Ishikawa (cell line): Measurements from ENCODE around the gene EML4.

ENCODE experiments used
- CEBPB ChIP-seq: IDR thresholded peaks from 2 replicates; pipeline ENCODE4 v1.6.1; 2012
- CREB1 ChIP-seq: IDR thresholded peaks from 2 replicates; pipeline ENCODE4 v1.6.1; 2012; ENCODE audit warnings: low read depth
- EGR1 ChIP-seq: IDR thresholded peaks from 2 replicates; pipeline ENCODE4 v1.6.1; 2012
- EP300 ChIP-seq: IDR thresholded peaks from 2 replicates; pipeline ENCODE4 v1.6.1; 2012; ENCODE audit warnings: borderline replicate concordance
- FOXM1 ChIP-seq: IDR thresholded peaks from 2 replicates; pipeline ENCODE4 v1.6.1; 2012; ENCODE audit warnings: low read depth, borderline replicate concordance
- NFIC ChIP-seq: IDR thresholded peaks from 2 replicates; pipeline ENCODE4 v1.6.1; 2012
- RAD21 ChIP-seq: IDR thresholded peaks from 2 replicates; pipeline ENCODE4 v1.6.1; 2012; ENCODE audit warnings: low read depth
- TAF1 ChIP-seq: IDR thresholded peaks from 2 replicates; pipeline ENCODE4 v1.6.1; 2012; ENCODE audit warnings: low read depth, mild to moderate bottlenecking
- TCF12 ChIP-seq: IDR thresholded peaks from 2 replicates; pipeline ENCODE4 v1.6.1; 2012; ENCODE audit warnings: low read depth
- TEAD4 ChIP-seq: IDR thresholded peaks from 2 replicates; pipeline ENCODE4 v1.6.1; 2012
- YY1 ChIP-seq: IDR thresholded peaks from 2 replicates; pipeline ENCODE4 v1.6.1; 2012; ENCODE audit warnings: low read depth
- ZBTB7A ChIP-seq: IDR thresholded peaks from 2 replicates; pipeline ENCODE4 v1.6.1; 2012; ENCODE audit warnings: low read depth
- TF ChIP-seq, protein P1 (sequence below): IDR thresholded peaks from 2 replicates; pipeline ENCODE4 v1.6.1; 2012
- TF ChIP-seq, protein P2 (sequence below): IDR thresholded peaks from 2 replicates; pipeline ENCODE4 v1.6.1; 2012; ENCODE audit warnings: low read depth, mild to moderate bottlenecking
- TF ChIP-seq, protein P3 (sequence below): IDR thresholded peaks from 2 replicates; pipeline ENCODE4 v1.6.1; 2012

EML4 gene

GRCh38 chr2:42199002-42199401 is 29.8 kb downstream of the EML4 start:
- TF ChIP-seq FOXM1, result no peak
- TF ChIP-seq, protein P1, sequence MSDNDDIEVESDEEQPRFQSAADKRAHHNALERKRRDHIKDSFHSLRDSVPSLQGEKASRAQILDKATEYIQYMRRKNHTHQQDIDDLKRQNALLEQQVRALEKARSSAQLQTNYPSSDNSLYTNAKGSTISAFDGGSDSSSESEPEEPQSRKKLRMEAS, result no peak

DNA sequence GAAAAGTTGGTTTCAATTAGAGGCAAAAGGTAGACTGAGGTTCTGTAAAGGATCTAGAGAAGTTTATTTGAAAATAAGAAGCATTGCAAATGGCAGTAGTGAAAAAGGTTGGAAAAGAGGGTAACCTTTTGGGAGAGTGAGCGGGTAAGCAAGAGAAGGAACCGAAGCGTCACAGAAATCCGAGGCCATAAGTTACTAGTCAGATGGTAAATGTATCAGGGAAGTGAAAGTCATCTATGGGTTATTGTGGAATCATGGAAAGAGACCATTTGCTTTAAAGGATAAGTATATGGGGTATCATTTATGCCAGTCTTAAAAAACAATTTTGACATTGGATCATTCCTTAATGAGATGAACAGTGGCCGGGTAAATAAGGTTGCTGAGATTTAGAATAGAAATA is 30.5 kb downstream of the EML4 start:
- no peak for TF ChIP-seq EP300
- no peak for TF ChIP-seq ZBTB7A
- TF ChIP-seq NFIC, result no peak
- TF ChIP-seq YY1, result no peak
- TF ChIP-seq CREB1, result no peak
- no peak for TF ChIP-seq TAF1
- TF ChIP-seq EGR1, result no peak
- TF ChIP-seq, protein P1, result no peak

GRCh38 chr2:42200926-42201855 is 32.0 kb downstream of the EML4 start:
- no peak for TF ChIP-seq YY1
- no peak for TF ChIP-seq CEBPB
- TF ChIP-seq TCF12, result no peak
- TF ChIP-seq, protein P1, result no peak
- no peak for TF ChIP-seq FOXM1
- TF ChIP-seq, protein P2, sequence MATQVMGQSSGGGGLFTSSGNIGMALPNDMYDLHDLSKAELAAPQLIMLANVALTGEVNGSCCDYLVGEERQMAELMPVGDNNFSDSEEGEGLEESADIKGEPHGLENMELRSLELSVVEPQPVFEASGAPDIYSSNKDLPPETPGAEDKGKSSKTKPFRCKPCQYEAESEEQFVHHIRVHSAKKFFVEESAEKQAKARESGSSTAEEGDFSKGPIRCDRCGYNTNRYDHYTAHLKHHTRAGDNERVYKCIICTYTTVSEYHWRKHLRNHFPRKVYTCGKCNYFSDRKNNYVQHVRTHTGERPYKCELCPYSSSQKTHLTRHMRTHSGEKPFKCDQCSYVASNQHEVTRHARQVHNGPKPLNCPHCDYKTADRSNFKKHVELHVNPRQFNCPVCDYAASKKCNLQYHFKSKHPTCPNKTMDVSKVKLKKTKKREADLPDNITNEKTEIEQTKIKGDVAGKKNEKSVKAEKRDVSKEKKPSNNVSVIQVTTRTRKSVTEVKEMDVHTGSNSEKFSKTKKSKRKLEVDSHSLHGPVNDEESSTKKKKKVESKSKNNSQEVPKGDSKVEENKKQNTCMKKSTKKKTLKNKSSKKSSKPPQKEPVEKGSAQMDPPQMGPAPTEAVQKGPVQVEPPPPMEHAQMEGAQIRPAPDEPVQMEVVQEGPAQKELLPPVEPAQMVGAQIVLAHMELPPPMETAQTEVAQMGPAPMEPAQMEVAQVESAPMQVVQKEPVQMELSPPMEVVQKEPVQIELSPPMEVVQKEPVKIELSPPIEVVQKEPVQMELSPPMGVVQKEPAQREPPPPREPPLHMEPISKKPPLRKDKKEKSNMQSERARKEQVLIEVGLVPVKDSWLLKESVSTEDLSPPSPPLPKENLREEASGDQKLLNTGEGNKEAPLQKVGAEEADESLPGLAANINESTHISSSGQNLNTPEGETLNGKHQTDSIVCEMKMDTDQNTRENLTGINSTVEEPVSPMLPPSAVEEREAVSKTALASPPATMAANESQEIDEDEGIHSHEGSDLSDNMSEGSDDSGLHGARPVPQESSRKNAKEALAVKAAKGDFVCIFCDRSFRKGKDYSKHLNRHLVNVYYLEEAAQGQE, result no peak

DNA sequence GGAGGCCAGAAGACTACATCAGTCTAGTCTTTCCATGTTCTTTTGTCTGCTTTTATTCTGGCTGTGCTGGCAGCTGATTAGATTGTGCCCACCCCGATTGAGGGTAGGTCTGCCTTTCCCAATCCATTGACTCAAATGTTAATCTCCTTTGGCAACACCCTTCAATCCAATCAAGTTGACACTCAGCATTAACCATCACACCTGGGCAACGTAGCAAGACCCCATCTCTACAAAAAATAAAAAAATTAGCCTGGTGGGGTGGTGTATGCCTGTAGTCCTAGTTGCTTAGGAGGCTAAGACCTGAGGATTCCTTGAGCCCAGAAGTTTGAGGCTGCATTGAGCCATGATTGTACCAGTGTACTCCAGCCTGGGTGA is 33.5 kb downstream of the EML4 start:
- no peak for TF ChIP-seq YY1
- TF ChIP-seq, protein P1, result no peak
- no peak for TF ChIP-seq EP300
- no peak for TF ChIP-seq TCF12
- TF ChIP-seq NFIC, result no peak
- TF ChIP-seq, protein P2, result no peak
- TF ChIP-seq TEAD4, result no peak
- no peak for TF ChIP-seq FOXM1
- TF ChIP-seq, protein P3, sequence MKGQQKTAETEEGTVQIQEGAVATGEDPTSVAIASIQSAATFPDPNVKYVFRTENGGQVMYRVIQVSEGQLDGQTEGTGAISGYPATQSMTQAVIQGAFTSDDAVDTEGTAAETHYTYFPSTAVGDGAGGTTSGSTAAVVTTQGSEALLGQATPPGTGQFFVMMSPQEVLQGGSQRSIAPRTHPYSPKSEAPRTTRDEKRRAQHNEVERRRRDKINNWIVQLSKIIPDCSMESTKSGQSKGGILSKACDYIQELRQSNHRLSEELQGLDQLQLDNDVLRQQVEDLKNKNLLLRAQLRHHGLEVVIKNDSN, result no peak
- TF ChIP-seq ZBTB7A, result no peak
- TF ChIP-seq CREB1, result no peak
- no peak for TF ChIP-seq CEBPB
- TF ChIP-seq EGR1, result no peak
- no peak for TF ChIP-seq TAF1
- no peak for TF ChIP-seq RAD21

DNA sequence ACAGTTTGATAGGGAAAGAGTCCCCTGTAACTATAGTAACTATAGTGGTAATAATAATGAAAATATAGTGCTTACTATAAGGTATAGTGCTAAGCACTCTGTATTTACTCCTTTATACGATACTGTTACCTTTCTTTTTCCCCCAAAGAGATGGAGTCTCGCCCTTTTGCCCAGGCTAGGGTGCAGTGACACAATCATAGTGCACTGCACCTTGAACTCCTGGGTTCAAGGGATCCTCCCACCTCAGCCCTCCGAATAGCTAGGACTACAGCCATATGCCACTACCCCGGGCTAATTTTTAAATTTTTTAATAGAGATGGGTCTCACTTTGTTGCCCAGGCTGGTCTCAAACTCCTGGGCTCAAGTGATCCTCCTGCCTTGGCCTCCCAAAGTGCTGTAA is 34.6 kb downstream of the EML4 start:
- TF ChIP-seq FOXM1 (no peak), TAF1 (no peak), CREB1 (no peak), TEAD4 (no peak), NFIC (no peak), ZBTB7A (no peak), TCF12 (no peak)
- TF ChIP-seq, protein P3, result no peak
- TF ChIP-seq, protein P2, result no peak
